A549 treated with Mapracorat at 1 μM for 4 hours (cell line): ENCODE data around the gene SPOUT1. TPM values are rescaled to one million over a fixed set of nuclear protein-coding genes. Genes with fewer than 3 reads are reported as not detected.

Experiments
- total RNA-seq: library from RNA; stranded (reverse); fragments of 200-300 nt; extraction: Qiagen RNA extraction; gene quantifications from 5 replicates; pipeline ENCODE4 v1.2.3, GENCODE V29; 2022

SPOUT1 gene, protein sequence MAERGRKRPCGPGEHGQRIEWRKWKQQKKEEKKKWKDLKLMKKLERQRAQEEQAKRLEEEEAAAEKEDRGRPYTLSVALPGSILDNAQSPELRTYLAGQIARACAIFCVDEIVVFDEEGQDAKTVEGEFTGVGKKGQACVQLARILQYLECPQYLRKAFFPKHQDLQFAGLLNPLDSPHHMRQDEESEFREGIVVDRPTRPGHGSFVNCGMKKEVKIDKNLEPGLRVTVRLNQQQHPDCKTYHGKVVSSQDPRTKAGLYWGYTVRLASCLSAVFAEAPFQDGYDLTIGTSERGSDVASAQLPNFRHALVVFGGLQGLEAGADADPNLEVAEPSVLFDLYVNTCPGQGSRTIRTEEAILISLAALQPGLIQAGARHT
- total RNA-seq: 19.4 to 50.5 TPM (median 41.9 TPM) in 5 replicates

DNA sequence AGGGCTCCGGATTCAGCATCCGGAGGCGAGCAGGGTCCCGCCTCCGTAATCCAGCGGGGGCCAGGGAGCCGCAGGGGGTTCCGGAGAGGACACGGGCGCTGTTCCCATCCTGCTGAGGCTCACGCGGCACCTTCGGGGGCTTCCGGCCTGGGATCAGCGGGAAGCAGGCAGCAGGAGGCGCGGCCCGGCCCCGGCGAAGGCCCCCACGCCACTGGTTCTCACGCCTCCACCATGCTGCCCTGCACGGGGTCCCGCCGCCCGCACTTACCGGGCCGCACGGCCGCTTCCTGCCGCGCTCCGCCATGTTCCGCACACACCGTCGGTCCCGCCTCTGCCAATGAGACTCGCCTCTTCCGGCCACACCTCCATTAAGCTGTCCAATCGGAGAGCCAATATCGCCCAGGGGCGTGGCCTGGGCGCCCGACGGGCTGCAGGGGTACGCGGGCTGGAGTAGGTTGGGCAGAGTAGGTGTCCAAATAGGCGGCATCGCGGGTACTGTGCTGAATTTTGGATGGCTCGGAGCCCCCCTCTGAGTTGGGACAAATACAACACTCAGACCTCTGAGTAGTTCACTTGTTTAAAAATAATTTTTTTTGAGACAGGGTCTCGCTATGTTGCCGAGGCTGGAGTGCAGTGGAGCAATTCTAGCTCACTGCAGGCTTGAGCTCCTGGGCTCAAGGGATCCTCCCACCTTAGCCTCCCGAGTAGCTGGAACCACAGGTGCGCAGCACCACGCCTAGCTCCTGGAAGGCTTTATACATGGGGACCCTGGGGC, at the start of gene SPOUT1:
Gene SPOUT1 (minus strand): TSS at position 318 of the 775 bp plus-strand sequence. CDS start 14 bp downstream, at position 304.

DNA sequence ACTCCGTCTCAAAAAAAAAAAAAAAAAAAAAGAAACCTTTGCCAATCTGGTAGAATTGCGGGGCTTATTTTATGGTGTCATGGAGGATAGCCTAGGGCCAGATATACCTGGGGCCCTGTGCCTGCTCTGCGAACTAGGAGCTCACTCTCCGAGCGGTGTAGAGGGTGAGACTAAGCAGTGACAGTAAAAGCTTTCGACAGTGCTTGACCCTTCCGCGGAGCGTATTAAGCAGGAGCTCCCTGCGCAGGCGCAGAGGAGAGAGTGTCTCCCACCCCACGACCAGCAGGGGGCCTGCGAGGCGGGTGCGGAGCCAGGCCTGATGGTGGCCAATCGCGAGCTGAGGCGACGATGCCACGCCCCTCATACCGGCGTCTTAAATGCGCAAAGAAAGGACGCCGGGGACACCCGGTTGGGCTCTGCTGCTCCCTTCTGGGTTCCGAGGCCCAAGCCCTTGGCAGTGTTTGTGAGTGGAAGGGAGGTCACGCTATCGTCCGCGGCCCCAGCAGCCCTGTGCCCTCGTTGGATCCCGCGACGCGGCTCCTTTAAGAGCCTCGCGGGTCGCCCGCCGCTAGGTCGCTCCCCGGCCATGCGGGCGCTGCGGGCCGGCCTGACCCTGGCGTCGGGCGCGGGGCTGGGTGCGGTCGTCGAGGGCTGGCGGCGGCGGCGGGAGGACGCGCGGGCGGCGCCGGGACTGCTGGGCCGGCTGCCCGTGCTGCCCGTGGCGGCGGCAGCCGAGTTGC, 11.3 kb downstream of the SPOUT1 start, which contains the start of gene ENDOG:
Gene ENDOG (plus strand): TSS at position 402 of the 740 bp plus-strand sequence. CDS start 185 bp downstream, at position 587.

DNA sequence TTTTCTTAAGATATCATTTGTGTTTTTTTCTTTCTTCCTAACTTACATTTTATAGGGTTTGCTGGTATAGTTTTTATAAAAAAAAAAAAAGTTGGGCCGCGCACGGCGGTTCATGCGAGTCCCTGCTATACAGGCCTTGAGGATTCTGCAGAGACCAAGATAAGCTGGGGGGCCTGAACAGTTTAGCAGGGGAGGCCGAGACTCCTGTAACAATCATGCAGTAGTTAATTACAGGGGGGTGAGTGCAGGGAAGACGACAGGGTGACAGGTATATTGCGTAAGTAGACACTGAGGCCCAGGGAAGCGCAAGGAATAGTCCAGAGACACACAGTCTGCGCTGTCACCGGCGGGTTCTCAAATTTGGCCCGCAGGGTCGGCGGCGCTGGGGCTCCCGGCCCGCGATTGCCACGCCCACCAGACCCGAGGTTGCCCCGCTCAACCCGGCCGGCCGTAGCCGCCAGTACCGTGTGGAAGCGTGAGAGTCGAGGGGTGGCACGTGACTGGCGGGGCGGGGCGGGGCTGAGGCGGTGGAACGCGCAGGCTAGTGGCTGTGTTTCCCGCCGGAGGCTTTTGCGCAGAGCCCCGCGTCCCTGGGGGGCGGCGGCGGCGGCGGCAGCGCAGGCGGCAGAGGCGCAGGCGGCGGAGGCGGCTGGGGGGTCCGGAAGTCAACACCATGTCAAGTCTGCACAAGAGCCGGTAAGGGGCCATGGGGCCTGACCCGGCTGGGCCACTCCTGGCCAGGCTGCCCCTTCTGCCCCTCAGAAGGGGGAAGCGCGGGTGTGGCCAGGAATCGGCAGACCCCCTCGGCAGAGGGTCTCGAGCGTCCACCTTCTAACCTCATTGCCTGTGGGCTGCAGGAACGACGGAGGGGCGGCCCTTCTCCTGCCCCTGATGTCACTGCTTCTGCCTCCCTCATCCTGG, 42.7 kb downstream of the SPOUT1 start, which contains the start of gene TBC1D13:
Gene TBC1D13 (plus strand): TSS at position 573 of the 921 bp plus-strand sequence. CDS start 101 bp downstream, at position 674.

DNA sequence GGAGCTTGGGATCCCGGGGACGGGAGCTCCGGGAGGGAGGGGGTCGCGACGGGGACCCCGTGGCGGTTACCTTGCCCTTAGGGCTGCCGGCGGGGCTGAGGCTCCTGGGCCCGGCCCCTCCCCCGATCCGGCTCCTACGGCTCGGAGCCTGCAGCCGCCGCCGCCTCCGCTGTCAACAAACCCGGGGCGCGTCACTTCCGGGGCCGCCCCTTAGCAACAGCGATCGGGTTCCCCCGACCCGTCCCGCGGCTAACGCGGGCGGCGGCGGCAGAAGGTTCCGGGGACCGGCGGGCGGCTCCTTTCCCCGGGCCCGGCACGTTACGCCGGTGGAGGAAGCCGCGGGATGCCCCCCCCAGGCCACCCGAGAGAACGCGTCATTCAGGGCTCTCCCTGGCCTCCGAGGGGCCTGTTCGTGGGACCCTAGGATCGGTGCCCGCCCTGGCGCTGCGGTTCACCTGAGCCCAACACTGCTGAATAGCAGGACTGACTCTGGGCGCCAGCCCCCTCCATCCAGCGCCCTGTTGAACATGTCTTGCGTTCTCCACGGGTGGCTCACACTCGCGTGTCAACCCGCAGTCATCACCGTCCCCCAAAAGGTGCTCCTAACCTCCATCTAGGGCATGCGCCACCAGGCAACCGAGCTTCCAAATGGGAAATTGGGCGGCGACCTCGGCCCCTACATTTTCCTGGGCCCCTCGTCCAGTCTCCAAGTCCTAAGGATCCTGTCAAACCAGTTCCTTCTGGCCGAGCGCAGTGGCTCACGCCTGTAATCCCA, 57.7 kb downstream of the SPOUT1 start, which contains the start of gene ZER1:
Gene ZER1 (minus strand): TSS at position 183 of the 775 bp plus-strand sequence. CDS start 16,362 bp downstream, outside the sequence.

Other genes with a start within 250 kb of the SPOUT1 start
- gene DYNC2I2, start 172.9 kb downstream of the SPOUT1 start, total RNA-seq: 97.2 to 146 TPM (median 137 TPM) in 5 replicates
- gene SET, start 140.6 kb downstream of the SPOUT1 start, total RNA-seq: 387 to 482 TPM (median 413 TPM) in 5 replicates
- 12.2 to 17.5 TPM (median 17.0 TPM) in 5 replicates for gene PKN3, start 127.3 kb downstream of the SPOUT1 start, total RNA-seq
- gene ZDHHC12, start 105.7 kb downstream of the SPOUT1 start, total RNA-seq: 60.7 to 93.3 TPM (median 90.8 TPM) in 5 replicates
- gene ZER1, start 57.9 kb downstream of the SPOUT1 start, total RNA-seq: 12.6 to 16.9 TPM (median 15.4 TPM) in 5 replicates
- 19.9 to 20.9 TPM (median 20.6 TPM) in 5 replicates for gene TBC1D13, start 42.5 kb downstream of the SPOUT1 start, total RNA-seq
- 15.5 to 33.2 TPM (median 32.3 TPM) in 5 replicates for gene ENDOG, start 11.3 kb downstream of the SPOUT1 start, total RNA-seq
- gene KYAT1, start 52.2 kb upstream of the SPOUT1 start, total RNA-seq: 9.9 to 14.3 TPM (median 10.9 TPM) in 5 replicates
- gene LRRC8A, start 52.3 kb upstream of the SPOUT1 start, total RNA-seq: 79.5 to 107 TPM (median 98.7 TPM) in 5 replicates
- 0.19 to 0.28 TPM (median 0.23 TPM) in 3 of 5 replicates, not detected in the others for gene PHYHD1, start 91.2 kb upstream of the SPOUT1 start, total RNA-seq
- 32.4 to 39.8 TPM (median 37.3 TPM) in 5 replicates for gene DOLK, start 117.8 kb upstream of the SPOUT1 start, total RNA-seq
- 32.9 to 42.5 TPM (median 39.5 TPM) in 5 replicates for gene NUP188, start 117.9 kb upstream of the SPOUT1 start, total RNA-seq
- 34.1 to 52.7 TPM (median 51.3 TPM) in 5 replicates for gene SH3GLB2, start 198.5 kb upstream of the SPOUT1 start, total RNA-seq
- gene MIGA2, start 206.8 kb upstream of the SPOUT1 start, total RNA-seq: 10.5 to 15.3 TPM (median 14.3 TPM) in 5 replicates